Effector memory CD8-positive, alpha-beta T cell (primary cell): Measurements from ENCODE around the gene FAHD1.

Experiments
- ATAC-seq: fragments of 150-1000 bp; cut with Tn5 transposase; replicated peaks from 2 replicates; pipeline ENCODE4 v1.10.0; 2021; ENCODE audit warnings: mild to moderate bottlenecking, moderate library complexity
- DNase-seq, 3 experiments: peaks; one replicate each; pipeline ENCODE4 v3.0.0; 2021
- H3K27ac Mint-ChIP-seq, 2 donors: one replicate each; pipeline ENCODE4 v1.8.0; 2022; ENCODE audit warnings: mild to moderate bottlenecking in 2 of 2, mixed read lengths in 2 of 2, moderate library complexity in 2 of 2
- H3K27me3 Mint-ChIP-seq, 2 donors: one replicate each; pipeline ENCODE4 v1.8.0; 2022; ENCODE audit warnings: mixed read lengths in 2 of 2
- H3K36me3 Mint-ChIP-seq: one replicate; pipeline ENCODE4 v1.8.0; 2022; ENCODE audit warnings: mild to moderate bottlenecking, moderate library complexity, mixed read lengths; ENCODE audit not compliant: insufficient read depth
- H3K4me1 Mint-ChIP-seq, 2 donors: one replicate each; pipeline ENCODE4 v1.8.0; 2022; ENCODE audit warnings: low read depth in 2 of 2, mixed read lengths in 2 of 2
- H3K4me3 Mint-ChIP-seq, 2 donors: one replicate each; pipeline ENCODE4 v1.8.0; 2022; ENCODE audit warnings: mild to moderate bottlenecking in 2 of 2, mixed read lengths in 2 of 2, moderate library complexity in 2 of 2
- H3K9me3 Mint-ChIP-seq, 2 donors: one replicate each; pipeline ENCODE4 v1.8.0; 2022; ENCODE audit warnings: mixed read lengths in 2 of 2

Gene FAHD1

GRCh38 chr16:1825864-1826690 lies 929 bp upstream of the FAHD1 start:
- Mint-ChIP-seq H3K36me3 (peaks cover 22% of the 10 kb centered on the region), H3K27ac (peak overlapping the region; percentile 88 to 92), H3K27me3 (no peaks in the 10 kb centered on the region), H3K4me3 (peak overlapping the region; percentile 86 to 89), H3K9me3 (no peaks in the 10 kb centered on the region), H3K4me1 (peaks cover 19 to 30% of the 10 kb centered on the region in 2 donors)
- ATAC-seq = peak; percentile 75
- DNase-seq = peak; percentile 44 to 67 (median 57)

GRCh38 chr16:1828645-1829410 lies 1.8 kb downstream of the FAHD1 start:
- Mint-ChIP-seq H3K9me3 (no peaks in the 10 kb centered on the region), H3K4me3 (no peak overlapping the region), H3K4me1 (peaks cover 20 to 24% of the 10 kb centered on the region in 2 donors), H3K36me3 (peaks cover 22% of the 10 kb centered on the region), H3K27ac (no peak overlapping the region), H3K27me3 (no peaks in the 10 kb centered on the region)
- no peak for ATAC-seq
- DNase-seq = no peak

DNA sequence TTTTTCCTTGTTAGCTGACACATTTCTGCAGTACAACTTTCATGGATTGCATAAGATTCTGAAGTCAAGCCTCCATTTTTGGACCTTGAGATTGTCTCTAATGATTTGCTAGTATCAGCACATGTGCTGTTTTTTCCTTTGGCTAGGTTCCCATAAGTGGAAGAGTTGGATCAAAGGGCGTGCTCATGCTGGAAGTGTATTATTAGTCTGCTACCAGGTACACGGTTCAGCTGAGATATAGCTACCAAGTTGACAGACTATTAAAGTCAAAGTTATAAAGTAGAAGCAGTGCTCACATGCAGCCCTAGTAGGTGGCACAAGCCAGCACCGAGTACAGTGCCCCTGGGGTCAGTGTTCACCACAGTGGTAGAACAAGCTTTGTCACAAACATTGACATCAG lies 3.2 kb downstream of the FAHD1 start:
- peaks cover 16 to 17% of the 10 kb centered on the region in 2 donors for H3K4me1 Mint-ChIP-seq
- no peaks in the 10 kb centered on the region for H3K27me3 Mint-ChIP-seq
- DNase-seq (no peak), ATAC-seq (no peak)
- no peak overlapping the region for H3K4me3 Mint-ChIP-seq
- peaks cover 14% of the 10 kb centered on the region for H3K36me3 Mint-ChIP-seq
- H3K9me3 Mint-ChIP-seq = no peaks in the 10 kb centered on the region
- H3K27ac Mint-ChIP-seq = no peak overlapping the region

- Mint-ChIP-seq H3K4me1 (peaks cover 13 to 16% of the 10 kb centered on the region in 2 donors), H3K4me3 (no peak overlapping the region), H3K27ac (no peak overlapping the region), H3K9me3 (no peaks in the 10 kb centered on the region), H3K36me3 (peaks cover 14% of the 10 kb centered on the region), H3K27me3 (no peaks in the 10 kb centered on the region)
- DNase-seq (no peak), ATAC-seq (no peak)
Observed at GRCh38 chr16:1831186-1832075, 4.4 kb downstream of the FAHD1 start.

- peaks cover 4 to 9% of the 10 kb centered on the region in 2 donors for H3K4me1 Mint-ChIP-seq
- no peaks in the 10 kb centered on the region for H3K9me3 Mint-ChIP-seq
- peaks cover 3% of the 10 kb centered on the region for H3K36me3 Mint-ChIP-seq
- ATAC-seq (no peak), DNase-seq (no peak)
- no peak overlapping the region for H3K4me3 Mint-ChIP-seq
- no peak overlapping the region for H3K27ac Mint-ChIP-seq
- no peaks in the 10 kb centered on the region for H3K27me3 Mint-ChIP-seq
Observed at GRCh38 chr16:1832838-1833454, 5.9 kb downstream of the FAHD1 start.

GRCh38 chr16:1834096-1834495 lies 7.1 kb downstream of the FAHD1 start:
- H3K27ac Mint-ChIP-seq = no peak overlapping the region
- H3K4me1 Mint-ChIP-seq = peaks cover 2 to 7% of the 10 kb centered on the region in 2 donors
- DNase-seq (no peak), ATAC-seq (no peak)
- H3K9me3 Mint-ChIP-seq = no peaks in the 10 kb centered on the region
- H3K27me3 Mint-ChIP-seq = no peaks in the 10 kb centered on the region
- H3K36me3 Mint-ChIP-seq = no peaks in the 10 kb centered on the region
- no peak overlapping the region for H3K4me3 Mint-ChIP-seq

- H3K4me3 Mint-ChIP-seq = no peak overlapping the region
- H3K27ac Mint-ChIP-seq = no peak overlapping the region
- H3K9me3 Mint-ChIP-seq = no peaks in the 10 kb centered on the region
- ATAC-seq (no peak), DNase-seq (no peak)
- peaks cover 0 to 1% of the 10 kb centered on the region in 2 donors for H3K4me1 Mint-ChIP-seq
- H3K36me3 Mint-ChIP-seq = no peaks in the 10 kb centered on the region
- H3K27me3 Mint-ChIP-seq = no peaks in the 10 kb centered on the region
Observed at GRCh38 chr16:1839554-1839953, 12.5 kb downstream of the FAHD1 start.

GRCh38 chr16:1845985-1846384 lies 19.0 kb downstream of the FAHD1 start:
- no peaks in the 10 kb centered on the region for H3K9me3 Mint-ChIP-seq
- peaks cover 2% of the 10 kb centered on the region for H3K36me3 Mint-ChIP-seq
- H3K27me3 Mint-ChIP-seq = peaks cover 13 to 26% of the 10 kb centered on the region in 2 donors
- H3K4me1 Mint-ChIP-seq = no peaks in the 10 kb centered on the region
- DNase-seq = no peak
- H3K4me3 Mint-ChIP-seq = no peak overlapping the region
- ATAC-seq = no peak
- H3K27ac Mint-ChIP-seq = no peak overlapping the region

GRCh38 chr16:1846416-1846815 lies 19.4 kb downstream of the FAHD1 start:
- Mint-ChIP-seq H3K36me3 (peaks cover 2% of the 10 kb centered on the region), H3K9me3 (no peaks in the 10 kb centered on the region), H3K27ac (no peak overlapping the region), H3K27me3 (peaks cover 16 to 30% of the 10 kb centered on the region in 2 donors), H3K4me1 (no peaks in the 10 kb centered on the region), H3K4me3 (no peak overlapping the region)
- DNase-seq = no peak
- no peak for ATAC-seq

DNA sequence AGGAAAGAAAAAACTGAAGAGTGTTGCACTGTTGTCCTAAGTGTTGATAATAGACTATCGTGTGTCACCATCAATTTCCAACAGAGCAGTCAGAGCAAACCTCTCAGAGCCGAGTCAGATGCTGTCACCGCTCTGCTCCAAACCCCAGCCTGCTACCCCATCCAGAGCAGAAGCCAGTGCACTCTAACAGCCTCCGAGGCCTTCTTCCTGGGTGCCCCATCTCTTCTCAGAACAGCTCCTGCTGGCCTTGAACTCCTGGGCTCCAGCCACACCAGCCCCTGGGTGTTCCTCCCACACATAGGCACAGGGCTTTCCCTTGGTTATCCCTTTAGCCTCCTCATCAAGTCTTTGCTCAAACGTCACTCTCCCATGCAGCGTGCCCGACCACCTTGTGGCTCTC lies 24.0 kb downstream of the FAHD1 start:
- Mint-ChIP-seq H3K27me3 (peaks cover 13 to 49% of the 10 kb centered on the region in 2 donors), H3K9me3 (no peaks in the 10 kb centered on the region), H3K4me3 (no peak overlapping the region), H3K4me1 (peaks cover 0 to 8% of the 10 kb centered on the region in 2 donors), H3K36me3 (peaks cover 2% of the 10 kb centered on the region), H3K27ac (no peak overlapping the region)
- ATAC-seq = no peak
- no peak for DNase-seq

GRCh38 chr16:1851793-1852192 lies 24.8 kb downstream of the FAHD1 start:
- H3K4me3 Mint-ChIP-seq = no peak overlapping the region
- no peaks in the 10 kb centered on the region for H3K9me3 Mint-ChIP-seq
- no peak overlapping the region for H3K27ac Mint-ChIP-seq
- H3K4me1 Mint-ChIP-seq = peaks cover 0 to 8% of the 10 kb centered on the region in 2 donors
- DNase-seq (no peak), ATAC-seq (no peak)
- H3K36me3 Mint-ChIP-seq = peaks cover 2% of the 10 kb centered on the region
- H3K27me3 Mint-ChIP-seq = peaks cover 5 to 42% of the 10 kb centered on the region in 2 donors

- Mint-ChIP-seq H3K27me3 (peaks cover 38 to 75% of the 10 kb centered on the region in 2 donors), H3K4me3 (no peak overlapping the region), H3K9me3 (no peaks in the 10 kb centered on the region), H3K4me1 (peaks cover 0 to 8% of the 10 kb centered on the region in 2 donors), H3K36me3 (no peaks in the 10 kb centered on the region), H3K27ac (no peak overlapping the region)
- ATAC-seq (no peak), DNase-seq (no peak)
Observed at GRCh38 chr16:1857433-1858097, 30.6 kb downstream of the FAHD1 start.
